HT1080 (cell line): ENCODE results near the gene NATD1. TPM values are rescaled to one million over a fixed set of nuclear protein-coding genes. Genes with fewer than 3 reads are reported as not detected.
A peak's percentile ranks its signal among the peaks of the same experiment; 100 is the strongest.

ENCODE experiments used
- DNase-seq: peaks from one replicate; pipeline ENCODE4 v3.0.0-alpha.2; 2015; ENCODE audit warnings: low read depth
- polyA plus RNA-seq, 2 experiments: library from polyadenylated mRNA; depleted of rRNA; stranded (reverse); fragments of >200 nt; gene quantifications; 2 replicates each; pipeline ENCODE4 v1.2.3, GENCODE V29; 2015
- total RNA-seq: library from RNA; depleted of rRNA; stranded (reverse); fragments of >200 nt; shearing (Covaris generic); gene quantifications from 2 replicates; pipeline ENCODE4 v1.2.3, GENCODE V29; 2014; rRNA removed

NATD1 gene, protein sequence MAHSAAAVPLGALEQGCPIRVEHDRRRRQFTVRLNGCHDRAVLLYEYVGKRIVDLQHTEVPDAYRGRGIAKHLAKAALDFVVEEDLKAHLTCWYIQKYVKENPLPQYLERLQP
- 0.47 and 0.88 TPM in 2 replicates for total RNA-seq
- 2.5 and 3.5 TPM in 2 replicates for polyA plus RNA-seq (2015; cell fraction: cytosol; rRNA removed)
- 2.9 and 3.1 TPM in 2 replicates for polyA plus RNA-seq (2015; cell fraction: nucleus; rRNA removed)

DNA sequence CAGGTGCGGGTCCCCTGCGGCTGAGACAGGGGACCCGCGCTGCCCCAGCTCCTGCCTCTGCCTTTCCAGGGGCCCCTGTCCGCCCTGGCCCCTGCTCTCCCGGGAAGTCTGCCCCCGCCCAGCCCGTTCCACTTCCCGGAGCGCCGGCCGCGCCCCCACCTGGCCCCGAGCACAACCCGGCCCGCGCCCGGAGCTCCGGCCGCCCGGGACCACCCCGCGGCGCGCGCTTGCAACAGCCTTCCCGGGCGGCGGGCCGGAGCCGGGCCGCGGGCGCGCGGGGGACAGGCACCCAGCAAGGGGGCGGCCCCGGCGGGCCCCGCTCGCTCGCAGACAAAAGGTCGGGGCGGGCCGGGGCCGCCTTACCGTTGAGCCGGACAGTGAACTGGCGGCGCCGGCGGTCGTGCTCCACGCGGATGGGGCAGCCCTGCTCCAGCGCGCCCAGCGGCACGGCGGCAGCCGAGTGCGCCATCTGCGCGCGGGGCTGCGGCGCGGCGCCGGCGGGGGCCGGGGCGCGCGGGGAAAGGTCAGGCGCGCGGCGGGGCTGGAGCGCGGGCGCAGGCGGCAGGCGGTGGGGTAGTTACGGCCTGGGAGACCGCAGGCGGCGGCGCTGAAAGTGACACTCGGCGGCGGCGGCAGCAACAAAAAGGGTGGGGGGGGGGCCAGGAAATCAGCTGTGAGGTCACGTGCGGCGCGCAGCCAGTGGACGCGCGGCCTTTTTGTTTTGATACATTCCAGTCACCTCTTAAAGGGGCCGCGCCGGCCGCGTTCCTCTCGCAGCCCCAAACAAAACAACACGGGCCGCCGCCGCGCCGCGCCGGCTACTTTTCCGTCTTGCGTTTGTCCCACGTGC, at the start of gene NATD1:
TSS of gene NATD1 (minus strand) at position 615 of the 850 bp plus-strand sequence. CDS start at position 469, 146 bp downstream.
- DNase-seq: peak; percentile 76

DNA sequence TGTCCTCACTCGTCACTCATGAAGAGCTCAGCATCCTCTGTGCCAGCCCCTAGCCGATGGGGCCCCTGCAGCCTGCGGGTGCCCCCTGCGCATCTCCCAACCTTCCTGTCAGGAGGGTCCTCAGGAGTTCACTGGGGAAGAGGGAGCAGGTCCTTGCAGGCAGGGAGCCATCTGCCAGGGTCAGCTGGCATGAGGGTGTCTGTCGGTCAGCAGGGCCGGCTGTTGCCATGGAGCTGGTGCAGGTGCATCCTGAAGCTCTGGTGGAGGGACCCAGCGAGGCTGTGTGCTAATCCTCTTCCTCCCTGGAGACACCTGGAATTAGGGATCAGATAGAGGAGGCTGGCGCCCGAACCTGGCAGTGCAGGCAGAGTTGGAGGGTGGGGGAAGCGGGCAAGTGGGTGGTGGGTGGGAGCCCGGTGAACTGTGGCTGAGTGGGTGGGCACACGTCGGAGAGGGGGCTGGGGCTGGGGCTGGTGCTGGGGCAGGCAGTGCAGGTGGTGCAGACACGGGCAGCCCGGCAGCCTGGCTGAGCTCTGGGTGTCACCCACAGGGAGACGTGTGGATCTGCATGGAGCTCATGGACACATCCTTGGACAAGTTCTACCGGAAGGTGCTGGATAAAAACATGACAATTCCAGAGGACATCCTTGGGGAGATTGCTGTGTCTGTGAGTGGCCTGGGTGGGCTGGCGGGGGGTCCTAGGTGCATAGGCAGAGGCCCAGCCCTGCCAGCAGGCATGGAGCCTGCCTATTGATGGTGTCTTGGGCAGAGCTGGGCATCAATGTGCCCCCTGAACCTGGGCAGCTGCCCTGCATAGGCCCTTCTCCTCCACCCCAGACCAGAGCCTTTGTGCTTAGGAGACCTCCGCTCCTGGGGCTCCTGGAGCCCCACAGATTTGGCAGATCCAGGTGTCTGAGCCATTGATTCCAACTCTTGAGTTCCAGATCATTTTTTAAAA, 48.7 kb upstream of the NATD1 start:
- no peak for DNase-seq

DNA sequence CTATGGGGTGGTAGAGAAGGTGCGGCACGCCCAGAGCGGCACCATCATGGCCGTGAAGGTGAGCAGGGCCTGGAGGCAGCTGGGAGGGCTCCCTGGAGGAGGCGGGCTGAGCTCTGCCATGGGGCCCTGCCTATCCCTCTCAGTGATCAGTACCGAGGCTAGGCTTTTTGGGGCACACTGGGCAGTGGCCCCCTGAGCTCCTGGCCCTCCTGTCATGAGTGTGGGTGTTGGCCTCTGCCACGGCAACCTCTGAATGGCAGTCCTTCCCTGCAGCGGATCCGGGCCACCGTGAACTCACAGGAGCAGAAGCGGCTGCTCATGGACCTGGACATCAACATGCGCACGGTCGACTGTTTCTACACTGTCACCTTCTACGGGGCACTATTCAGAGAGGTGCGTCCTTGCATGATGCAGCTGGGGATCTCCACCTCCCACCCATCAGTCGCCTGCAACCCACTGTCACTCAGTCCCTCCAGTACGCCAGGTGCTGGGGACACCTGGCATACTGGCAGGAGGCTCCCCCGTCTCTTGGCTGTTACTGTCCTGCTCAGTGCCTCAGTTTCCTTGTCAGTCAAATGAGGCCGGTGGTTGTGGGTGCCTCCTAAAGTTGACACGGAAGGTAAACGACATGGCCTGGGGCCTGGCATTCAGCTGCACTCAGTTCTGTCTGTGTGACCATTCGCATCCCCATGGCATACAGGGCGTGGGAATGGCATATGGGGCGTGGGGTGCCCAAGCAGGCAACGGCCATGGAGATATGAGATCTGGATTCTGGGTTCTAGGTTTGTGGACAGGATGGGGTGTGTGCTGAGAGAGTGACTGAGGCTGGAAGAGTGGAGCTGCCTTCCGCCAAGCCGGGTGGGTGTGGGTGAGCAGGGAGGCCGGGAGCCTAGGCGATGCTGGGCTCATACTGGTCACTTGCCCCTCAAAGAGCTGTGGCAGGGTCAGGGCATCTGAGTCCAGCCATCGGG, 47.7 kb upstream of the NATD1 start:
- no peak for DNase-seq

DNA sequence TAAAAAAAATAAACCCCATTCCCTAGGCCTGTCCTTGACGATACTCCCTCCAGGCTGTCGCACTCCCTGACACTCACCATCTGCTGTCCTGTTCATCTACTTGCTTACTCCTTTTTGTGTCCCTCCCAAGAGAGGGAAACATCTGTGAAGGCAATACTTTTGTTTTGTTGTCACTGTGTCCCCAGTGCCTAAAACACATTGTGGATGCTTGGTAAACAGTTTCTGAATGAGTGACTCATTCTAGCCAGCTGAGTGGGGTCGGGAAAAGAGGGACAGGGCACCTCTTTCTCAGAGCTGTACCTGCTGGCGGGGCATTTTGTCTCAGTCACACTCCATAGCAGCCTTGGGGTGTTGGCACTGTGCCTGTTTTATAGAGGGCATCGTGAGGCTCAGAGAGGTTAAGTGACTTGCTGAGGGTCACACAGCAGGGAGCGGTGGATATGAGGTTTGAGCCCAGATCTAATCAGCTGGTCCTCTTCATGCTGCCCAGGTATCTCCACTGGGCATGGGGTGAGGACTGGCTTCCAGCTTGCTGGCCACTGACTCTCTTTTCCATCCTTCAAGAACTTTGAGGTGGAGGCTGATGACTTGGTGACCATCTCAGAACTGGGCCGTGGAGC, 46.9 kb upstream of the NATD1 start:
- no peak for DNase-seq

DNA sequence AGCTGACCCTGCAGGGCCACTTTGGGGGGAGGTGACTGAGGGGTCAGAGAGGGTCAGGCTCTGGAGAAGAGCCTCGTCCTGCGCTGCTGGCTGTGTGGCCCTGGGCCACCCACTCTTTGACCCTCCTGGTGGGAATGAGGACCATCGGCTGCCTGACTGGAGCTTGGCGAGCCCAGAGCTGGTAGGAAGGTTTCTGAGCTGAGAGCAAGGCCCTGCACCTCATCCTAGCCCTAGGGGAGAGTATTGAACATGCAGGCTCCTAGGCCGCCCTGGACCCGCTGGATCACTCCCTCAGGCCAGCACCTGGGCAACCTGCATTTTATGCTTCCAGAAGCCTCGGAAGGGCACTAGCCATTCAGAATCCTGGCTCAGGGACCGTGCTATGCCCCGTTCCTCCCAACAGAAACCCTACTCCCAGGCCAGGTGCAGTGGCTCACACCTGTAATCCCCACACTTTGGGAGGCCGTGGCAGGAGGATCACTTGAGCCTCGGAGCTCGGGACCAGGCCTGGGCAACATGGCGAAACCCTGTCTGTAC, 45.8 kb upstream of the NATD1 start:
- DNase-seq: no peak

DNA sequence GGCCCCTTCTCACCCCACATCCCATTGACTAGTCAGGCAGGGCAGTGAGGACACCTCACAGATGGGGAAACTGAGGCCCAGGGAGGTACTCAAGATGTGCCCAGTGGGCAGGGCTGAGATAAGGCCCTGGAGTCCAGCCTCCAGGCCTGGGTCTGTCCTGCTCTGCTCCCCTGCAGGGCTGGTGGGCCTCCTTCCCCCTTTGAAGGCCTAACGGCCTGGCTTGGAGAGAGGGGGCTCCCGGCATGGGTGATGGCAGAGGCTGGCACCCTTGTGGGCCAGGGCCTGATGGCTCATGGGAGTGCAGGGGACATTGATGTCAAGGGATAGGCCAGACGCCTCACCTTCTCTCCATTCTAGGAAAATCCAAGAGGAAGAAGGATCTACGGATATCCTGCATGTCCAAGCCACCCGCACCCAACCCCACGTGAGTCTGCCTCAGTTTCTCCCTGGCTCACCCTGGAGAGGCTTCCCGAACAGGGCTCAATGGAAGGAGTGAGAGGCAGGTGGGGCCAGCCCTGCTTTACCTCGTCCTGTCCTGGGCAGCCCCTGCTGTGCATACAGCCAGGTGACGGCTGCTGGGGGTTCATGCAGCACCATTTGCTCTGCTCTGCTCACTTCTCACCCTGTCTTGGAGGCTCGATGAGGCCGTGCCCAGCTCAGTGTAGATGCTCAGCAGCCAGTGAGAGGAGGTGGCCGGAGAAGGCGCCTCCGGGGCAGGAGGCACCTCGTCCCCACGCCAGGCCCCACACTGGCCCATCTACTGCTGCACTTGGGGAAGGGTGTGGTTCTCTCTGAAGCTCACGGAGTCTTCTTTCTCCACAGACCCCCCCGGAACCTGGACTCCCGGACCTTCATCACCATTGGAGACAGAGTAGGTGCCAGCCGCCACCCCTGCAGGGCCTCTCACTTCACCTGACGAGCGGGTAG, 45.1 kb upstream of the NATD1 start:
- DNase-seq: no peak

DNA sequence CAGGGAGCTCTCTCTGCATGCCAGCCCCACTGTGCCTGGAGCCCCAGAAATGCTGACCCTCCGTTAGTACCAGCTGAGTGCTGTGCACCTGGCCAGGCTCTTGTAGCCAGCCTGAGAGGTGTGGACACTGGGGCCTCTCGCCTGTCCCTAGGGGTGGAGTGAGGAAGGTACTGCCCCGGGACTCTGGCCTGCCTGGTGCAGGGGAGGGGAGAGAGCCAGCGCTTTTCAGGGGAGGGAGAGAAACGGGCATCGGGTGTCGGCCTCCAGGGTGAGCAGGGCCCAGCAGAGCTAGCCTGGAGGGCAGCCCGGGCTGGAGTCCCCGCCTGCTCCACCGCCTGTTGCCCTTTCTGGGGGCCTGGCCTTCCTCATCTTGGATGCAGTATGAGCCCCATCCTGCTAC, 44.4 kb upstream of the NATD1 start:
- DNase-seq: no peak

DNA sequence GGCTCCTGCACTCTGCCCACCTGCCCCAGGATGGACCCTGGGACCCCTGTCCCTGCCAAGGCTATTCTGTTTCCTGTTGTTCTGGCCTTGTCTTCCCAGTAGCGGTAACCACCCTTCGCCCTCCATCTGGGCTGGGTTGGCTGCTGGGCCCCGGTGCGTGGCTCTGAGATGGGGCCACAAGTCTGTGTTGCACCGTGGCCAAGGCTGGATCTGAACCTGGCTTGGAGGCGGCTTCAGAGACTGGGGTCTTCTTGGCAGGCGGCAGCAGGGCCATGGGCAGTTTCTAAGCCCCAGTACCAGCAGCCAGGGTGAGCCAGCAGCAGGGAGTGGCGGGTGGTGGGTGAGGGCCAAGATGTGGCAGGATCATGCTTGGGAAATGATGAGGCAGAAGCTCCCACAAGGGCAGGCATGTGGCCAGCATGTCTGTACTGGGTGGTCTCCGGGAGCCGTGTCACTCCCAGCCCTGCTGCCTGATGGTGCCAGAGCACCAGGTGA, 43.9 kb upstream of the NATD1 start:
- no peak for DNase-seq

DNA sequence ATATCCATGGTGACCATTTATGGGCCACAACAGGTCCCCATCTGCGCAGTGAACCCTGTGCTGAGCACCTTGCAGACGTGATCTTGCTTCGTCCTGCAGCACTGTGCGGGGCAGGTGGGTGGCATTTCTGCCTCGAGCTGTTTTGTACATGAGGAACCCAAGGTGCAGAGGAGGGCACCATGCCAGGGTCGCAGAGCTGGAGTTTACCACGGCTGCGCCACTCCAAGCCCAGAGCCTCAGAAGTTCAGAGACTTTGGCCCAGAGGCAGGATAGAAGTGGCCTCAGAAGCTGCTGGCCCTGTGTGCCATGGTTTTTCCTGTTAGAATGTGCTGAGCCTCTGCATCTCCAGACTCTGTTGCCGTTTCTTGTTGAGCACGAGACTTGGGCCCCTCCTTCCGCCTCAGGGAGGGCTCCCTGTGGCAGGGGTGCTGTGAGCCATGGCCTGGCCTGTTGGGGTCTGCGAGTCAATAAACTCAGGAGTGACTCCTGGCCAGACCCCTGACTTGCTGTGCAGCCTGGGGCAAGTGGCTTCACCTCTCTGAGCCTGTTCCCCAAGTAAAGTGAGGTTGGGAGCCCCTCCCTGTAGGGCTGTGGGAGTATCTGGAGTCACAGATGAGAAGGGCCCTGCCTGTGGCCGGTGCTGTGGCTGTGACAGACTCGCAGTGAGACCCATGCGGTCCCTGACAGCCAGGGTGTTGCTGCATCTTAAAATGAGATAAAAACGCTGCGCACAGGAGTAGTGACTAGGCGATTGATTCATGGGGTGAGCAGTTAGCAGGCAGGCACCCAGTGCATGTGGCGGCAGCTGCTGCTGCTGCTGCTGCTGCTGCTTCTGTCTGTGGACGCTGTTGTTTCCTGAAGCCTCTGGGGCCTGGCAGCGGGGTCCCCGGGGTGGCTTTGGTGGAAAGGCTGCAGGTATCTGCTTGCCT, 43.2 kb upstream of the NATD1 start:
- peak; percentile 69 for DNase-seq

DNA sequence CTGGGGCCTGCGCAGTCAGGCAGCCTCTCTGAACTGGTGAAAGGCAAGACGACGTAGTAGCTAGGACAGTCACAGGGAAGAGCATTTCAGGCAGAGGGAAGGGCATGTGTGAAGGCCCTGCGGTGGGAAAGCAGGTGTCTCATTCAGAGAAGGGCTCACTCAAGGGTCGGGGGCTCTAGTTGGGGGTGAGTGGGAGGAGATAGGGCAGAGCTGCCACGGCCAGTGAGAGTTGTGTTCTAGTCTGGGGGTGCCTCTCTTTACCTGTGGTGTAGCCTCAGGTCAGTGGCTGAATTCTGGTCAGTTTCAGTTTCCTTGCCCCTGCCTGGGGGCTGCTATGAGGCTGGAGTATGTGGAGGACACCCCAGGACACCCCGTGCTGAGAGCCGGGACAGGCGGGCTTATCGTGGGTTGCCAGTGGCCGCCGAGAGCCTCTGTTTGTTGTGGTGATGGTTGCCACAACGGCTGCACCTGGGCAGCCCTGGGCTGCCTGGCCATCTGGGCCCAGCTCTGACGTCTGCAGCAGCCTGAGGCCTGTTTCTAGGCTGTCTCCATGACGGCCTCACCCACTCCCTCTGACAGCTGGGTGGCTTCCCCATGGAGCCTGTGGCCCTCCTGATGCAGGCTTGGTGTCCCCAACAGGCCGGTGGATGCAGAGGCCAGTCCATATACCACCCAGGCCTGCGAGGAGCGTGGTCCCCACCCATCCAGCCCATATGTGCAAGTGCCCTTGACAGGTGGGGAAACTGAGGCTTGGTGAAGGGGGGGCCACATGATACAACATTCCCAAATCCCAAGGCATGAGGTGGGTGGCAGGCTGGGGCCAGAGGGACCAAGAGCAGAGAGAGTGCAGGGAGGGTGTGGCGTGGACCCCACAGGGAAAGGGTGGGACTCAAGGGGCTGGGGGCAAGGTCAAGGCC, 42.1 kb upstream of the NATD1 start:
- DNase-seq: no peak

DNA sequence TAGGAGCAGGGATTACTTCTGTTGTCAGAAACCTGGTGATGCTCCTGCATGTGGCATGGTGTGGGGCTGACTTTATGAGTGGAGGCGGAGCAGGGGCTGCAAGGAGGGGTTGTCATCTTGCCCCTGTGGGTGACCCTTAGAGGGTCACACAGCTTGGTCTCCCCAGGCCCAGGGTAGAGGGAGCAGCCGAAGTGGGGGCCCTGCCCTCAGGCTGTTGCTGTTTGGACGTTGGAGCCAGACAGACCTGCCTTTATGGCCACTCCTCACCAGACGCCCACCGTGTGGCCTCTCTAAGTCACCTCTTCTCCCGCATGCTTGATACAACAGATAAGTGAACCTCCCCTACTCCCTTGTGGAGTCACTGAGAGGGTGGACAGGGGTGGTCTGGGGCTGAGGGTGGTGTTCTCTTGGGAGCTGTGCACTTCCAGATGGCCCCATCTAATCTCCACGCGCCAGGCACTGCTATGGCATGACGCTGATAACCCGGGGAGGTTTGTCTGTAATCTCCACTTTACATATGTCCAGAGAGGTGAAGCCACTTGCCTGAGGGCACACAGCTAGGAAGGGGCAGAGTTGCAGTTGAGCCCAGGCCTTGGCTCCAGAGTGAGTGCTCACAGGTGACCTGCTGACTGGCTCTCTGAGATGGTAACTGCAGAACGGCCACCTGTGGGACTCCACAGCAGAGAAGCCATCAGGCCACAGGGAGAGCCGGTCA, 41.3 kb upstream of the NATD1 start:
- no peak for DNase-seq

DNA sequence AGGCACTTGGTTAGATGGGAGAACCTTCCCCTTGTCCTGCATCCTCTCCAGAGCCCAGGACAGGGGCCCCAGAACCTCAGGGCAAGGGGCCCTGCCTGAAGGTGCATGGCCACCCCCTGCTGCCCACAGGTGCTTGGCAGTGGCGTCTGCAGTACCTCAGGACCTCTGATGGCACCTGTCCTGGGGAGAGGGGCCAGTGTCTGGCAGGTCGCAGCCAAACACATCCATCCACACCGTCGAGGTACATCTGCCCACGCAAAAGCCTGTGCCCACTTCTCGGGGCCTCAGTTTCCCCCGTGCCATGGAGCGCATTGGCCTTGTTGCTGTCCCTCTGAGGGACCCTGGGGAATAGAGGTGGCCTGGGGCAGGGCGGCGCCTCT, 40.6 kb upstream of the NATD1 start:
- DNase-seq: no peak

DNA sequence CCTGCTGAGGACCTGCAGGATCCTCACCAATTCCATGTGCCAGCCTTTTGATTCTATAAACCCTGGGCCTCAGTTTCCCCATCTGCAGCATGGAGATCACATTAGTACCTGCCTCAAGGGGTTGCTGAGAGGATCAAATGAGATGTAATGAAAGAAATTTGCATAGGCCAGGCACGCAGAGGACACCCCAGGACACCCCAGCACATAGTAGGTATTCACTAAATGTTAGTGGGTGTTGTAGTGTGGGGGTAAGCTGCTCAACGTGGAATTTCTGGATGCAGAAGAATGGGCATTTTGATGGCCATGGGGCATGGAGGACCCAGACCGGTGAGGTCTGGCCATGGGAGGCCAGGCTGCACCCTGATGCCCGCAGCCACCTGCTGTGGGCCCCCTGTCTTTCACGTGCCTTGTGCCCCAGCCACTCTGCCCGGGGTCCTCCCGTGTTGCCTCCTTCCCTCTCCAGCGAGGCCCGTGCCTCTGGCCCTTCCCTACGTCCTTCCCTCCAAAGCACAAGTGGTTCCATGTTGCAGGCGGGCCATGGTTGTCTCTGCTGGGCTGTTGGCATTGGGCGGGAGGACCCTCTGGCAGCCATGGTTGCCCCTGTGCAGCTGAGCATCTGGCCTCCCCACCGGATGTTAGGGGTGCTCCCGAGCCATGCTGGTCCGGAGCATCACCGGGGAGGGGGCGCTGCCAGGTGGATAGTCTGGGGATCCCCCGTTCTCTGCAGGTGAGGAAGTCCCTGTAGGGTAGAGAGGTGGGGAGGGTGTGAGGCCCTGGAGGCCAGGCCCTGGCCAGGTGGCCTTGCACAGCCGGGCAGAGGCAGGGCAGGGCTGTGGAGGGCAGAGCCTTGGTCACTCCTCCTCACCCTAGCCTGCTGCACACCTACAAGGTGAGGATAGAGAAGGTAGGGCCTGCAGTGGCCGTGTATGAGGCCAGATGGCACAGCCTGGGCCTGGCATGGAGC, 39.9 kb upstream of the NATD1 start:
- no peak for DNase-seq

DNA sequence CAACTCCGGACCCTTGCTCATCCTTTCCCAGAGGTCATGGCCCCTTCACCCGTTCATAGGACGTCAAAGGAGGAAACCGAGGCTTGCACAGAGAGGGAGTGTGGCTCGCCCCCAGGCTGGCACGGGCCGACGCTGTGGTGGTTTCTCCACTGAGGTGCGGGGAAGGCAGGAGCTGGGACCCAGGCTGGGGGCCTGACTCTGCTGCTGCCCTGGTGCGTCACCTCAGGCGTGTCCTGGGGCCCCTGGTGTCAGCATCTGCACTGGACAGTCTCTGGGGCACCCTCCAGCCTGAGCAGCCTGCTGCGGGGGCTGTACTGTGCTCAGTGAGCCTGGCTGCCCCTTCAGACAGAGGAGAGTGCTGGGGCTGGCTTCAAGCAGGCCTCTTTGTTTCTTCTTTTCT, 38.7 kb upstream of the NATD1 start:
- no peak for DNase-seq
